Measurements from ENCODE around the gene BMP10.

BMP10 gene, protein sequence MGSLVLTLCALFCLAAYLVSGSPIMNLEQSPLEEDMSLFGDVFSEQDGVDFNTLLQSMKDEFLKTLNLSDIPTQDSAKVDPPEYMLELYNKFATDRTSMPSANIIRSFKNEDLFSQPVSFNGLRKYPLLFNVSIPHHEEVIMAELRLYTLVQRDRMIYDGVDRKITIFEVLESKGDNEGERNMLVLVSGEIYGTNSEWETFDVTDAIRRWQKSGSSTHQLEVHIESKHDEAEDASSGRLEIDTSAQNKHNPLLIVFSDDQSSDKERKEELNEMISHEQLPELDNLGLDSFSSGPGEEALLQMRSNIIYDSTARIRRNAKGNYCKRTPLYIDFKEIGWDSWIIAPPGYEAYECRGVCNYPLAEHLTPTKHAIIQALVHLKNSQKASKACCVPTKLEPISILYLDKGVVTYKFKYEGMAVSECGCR

DNA sequence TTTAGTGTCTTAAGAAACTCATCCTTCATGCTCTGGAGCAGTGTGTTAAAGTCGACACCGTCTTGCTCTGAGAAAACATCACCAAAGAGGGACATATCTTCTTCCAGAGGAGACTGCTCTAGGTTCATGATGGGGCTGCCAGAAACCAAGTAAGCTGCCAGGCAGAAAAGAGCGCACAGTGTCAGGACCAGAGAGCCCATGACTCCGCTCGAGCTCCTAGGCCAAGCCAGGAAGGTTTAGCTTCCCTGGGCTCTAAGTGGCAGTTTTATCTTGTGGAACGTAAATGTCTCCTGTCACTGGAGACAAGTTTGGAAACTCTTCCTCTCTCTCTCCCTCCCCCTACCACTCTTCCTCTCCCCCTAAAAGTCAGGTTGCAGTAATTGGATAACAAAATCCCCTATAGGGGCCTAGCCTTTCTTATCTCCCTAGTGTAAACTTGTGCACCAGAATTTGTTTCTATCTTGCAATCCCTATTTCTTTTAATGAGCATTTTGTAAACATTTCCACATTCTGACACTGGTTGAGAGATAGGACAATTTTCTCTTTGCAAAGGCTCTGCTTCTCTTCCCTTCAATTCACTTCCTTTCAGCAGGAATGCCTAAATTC lies at the start of gene BMP10:
Gene BMP10, minus strand, starts transcription at position 239 of the 606 bp plus-strand sequence. Its CDS starts 39 bp downstream, at position 200.
- Histone ChIP-seq H3K79me2 (ENCODE audit: insufficient read depth, low read depth) (no peaks in the 10 kb centered on the region), H3K27ac (no peak within 1 kb of the TSS), H3K36me3 (ENCODE audit: insufficient read depth) (no peaks in the 10 kb centered on the region), H3K4me1 (ENCODE audit: low read depth, poor library complexity, severe bottlenecking) (no peaks in the 10 kb centered on the region), H3K9ac (no peak within 1 kb of the TSS), H3K4me3 (IDR thresholded peaks at IDR 0.05; ENCODE audit: insufficient read depth, low read depth, low read length) (no peak within 1 kb of the TSS), H3K27me3 (ENCODE audit: insufficient read depth, low read depth) (no peaks in the 10 kb centered on the region), H4K20me1 (ENCODE audit: insufficient read depth) (no peaks in the 10 kb centered on the region), H2AFZ (ENCODE audit: low read depth) (no peak within 1 kb of the TSS), H3K4me2 (no peak within 1 kb of the TSS)
- TF ChIP-seq, protein P1, sequence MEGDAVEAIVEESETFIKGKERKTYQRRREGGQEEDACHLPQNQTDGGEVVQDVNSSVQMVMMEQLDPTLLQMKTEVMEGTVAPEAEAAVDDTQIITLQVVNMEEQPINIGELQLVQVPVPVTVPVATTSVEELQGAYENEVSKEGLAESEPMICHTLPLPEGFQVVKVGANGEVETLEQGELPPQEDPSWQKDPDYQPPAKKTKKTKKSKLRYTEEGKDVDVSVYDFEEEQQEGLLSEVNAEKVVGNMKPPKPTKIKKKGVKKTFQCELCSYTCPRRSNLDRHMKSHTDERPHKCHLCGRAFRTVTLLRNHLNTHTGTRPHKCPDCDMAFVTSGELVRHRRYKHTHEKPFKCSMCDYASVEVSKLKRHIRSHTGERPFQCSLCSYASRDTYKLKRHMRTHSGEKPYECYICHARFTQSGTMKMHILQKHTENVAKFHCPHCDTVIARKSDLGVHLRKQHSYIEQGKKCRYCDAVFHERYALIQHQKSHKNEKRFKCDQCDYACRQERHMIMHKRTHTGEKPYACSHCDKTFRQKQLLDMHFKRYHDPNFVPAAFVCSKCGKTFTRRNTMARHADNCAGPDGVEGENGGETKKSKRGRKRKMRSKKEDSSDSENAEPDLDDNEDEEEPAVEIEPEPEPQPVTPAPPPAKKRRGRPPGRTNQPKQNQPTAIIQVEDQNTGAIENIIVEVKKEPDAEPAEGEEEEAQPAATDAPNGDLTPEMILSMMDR (conservative IDR thresholded peaks at IDR 0.05; ENCODE audit: low read depth, low read length): no peak

GRCh38 chr2:68920481-68921170 lies 49.4 kb upstream of the BMP10 start:
- H3K4me2 ChIP-seq: no peak overlapping the region
- H2AFZ ChIP-seq (ENCODE audit: low read depth): no peak overlapping the region
- peaks cover 4% of the 10 kb centered on the region for H3K4me1 ChIP-seq (ENCODE audit: low read depth, poor library complexity, severe bottlenecking)
- H3K4me3 ChIP-seq (IDR thresholded peaks at IDR 0.05; ENCODE audit: insufficient read depth, low read depth, low read length): no peak overlapping the region
- H3K27ac ChIP-seq: no peak overlapping the region
- no peaks in the 10 kb centered on the region for H4K20me1 ChIP-seq (ENCODE audit: insufficient read depth)
- TF ChIP-seq, protein P1 (conservative IDR thresholded peaks at IDR 0.05; ENCODE audit: low read depth, low read length): no peak
- H3K27me3 ChIP-seq (ENCODE audit: insufficient read depth, low read depth): no peaks in the 10 kb centered on the region
- no peak overlapping the region for H3K9ac ChIP-seq
- H3K79me2 ChIP-seq (ENCODE audit: insufficient read depth, low read depth): no peaks in the 10 kb centered on the region
- no peaks in the 10 kb centered on the region for H3K36me3 ChIP-seq (ENCODE audit: insufficient read depth)

DNA sequence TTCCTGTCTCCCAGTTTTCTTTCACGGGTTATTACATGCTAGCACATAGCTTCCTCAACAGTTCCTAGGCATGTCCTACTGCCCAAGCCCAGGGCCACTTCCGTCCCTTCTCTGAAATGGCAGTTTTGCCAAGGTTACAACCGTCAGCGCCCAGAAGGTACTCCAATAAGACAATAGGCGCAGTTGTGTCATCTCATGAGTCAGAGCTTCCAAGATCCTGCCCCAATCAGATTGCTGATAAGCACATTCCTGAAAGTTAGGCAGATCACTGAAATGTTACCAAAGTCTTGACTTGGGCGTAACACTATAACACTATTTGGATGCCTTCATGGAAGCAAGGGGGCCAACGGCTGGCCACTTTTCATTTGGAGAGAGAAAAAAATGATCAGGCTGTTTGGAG lies 47.3 kb upstream of the BMP10 start:
- Histone ChIP-seq H2AFZ (ENCODE audit: low read depth) (no peak overlapping the region), H3K27ac (no peak overlapping the region), H3K36me3 (ENCODE audit: insufficient read depth) (no peaks in the 10 kb centered on the region), H4K20me1 (ENCODE audit: insufficient read depth) (no peaks in the 10 kb centered on the region), H3K4me3 (IDR thresholded peaks at IDR 0.05; ENCODE audit: insufficient read depth, low read depth, low read length) (no peak overlapping the region), H3K9ac (no peak overlapping the region), H3K27me3 (ENCODE audit: insufficient read depth, low read depth) (no peaks in the 10 kb centered on the region), H3K4me2 (no peak overlapping the region), H3K79me2 (ENCODE audit: insufficient read depth, low read depth) (no peaks in the 10 kb centered on the region), H3K4me1 (ENCODE audit: low read depth, poor library complexity, severe bottlenecking) (no peaks in the 10 kb centered on the region)
- TF ChIP-seq, protein P1 (conservative IDR thresholded peaks at IDR 0.05; ENCODE audit: low read depth, low read length): no peak

DNA sequence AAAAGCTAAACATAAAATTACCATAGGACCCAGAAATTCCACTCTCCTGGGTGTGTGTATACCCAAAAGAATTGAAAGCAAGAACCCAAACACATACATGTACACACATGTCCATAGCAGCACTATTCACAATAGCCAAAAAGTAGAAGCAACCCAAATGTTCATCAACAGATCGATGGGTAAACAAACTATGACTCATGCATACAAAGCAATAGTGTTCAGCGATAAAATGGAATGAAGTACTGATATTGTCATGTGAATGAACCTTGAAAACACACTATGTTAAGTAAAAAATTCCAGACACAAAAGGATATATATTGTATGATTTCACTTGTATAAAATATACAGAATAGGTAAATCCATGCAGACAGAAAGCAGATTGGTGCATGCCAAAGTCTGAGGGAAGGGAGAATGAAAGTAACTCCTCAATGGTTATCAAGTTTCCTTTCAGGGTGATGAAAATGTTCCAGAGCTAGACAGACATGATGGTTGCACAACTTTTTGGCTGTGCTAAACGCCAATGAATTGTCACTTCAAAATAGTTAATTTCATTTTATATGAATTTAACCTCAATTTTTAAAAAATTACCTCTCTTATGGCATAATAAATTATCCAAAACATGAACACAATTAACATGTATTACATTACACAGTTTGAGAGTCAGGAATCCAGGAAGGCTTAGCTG lies 46.0 kb upstream of the BMP10 start:
- H3K27ac ChIP-seq: no peak overlapping the region
- H3K27me3 ChIP-seq (ENCODE audit: insufficient read depth, low read depth): no peaks in the 10 kb centered on the region
- peaks cover 7% of the 10 kb centered on the region for H3K4me1 ChIP-seq (ENCODE audit: low read depth, poor library complexity, severe bottlenecking)
- TF ChIP-seq, protein P1 (conservative IDR thresholded peaks at IDR 0.05; ENCODE audit: low read depth, low read length): no peak
- H3K9ac ChIP-seq: no peak overlapping the region
- no peak overlapping the region for H2AFZ ChIP-seq (ENCODE audit: low read depth)
- H3K4me3 ChIP-seq (IDR thresholded peaks at IDR 0.05; ENCODE audit: insufficient read depth, low read depth, low read length): no peak overlapping the region
- no peaks in the 10 kb centered on the region for H4K20me1 ChIP-seq (ENCODE audit: insufficient read depth)
- H3K4me2 ChIP-seq: no peak overlapping the region
- no peaks in the 10 kb centered on the region for H3K36me3 ChIP-seq (ENCODE audit: insufficient read depth)
- H3K79me2 ChIP-seq (ENCODE audit: insufficient read depth, low read depth): no peaks in the 10 kb centered on the region

Measured in KMS-11 (cell line).